SIG-M5 (cell line): ENCODE results near the gene RWDD2A.

Experiments
- DNase-seq: peaks from one replicate; lab custom pipeline; 2025; lab: John Stamatoyannopoulos, UW

Gene RWDD2A

GRCh38 chr6:83199173-83199862 is 6.2 kb downstream of the RWDD2A start:
- DNase-seq = no peak

- DNase-seq = no peak
Observed at GRCh38 chr6:83199863-83200225, 6.7 kb downstream of the RWDD2A start.

- no peak for DNase-seq
Observed at GRCh38 chr6:83202031-83202430, 8.9 kb downstream of the RWDD2A start.

GRCh38 chr6:83215131-83216047 is 22.2 kb downstream of the RWDD2A start:
- DNase-seq = no peak

- DNase-seq = no peak
Observed at GRCh38 chr6:83216806-83217205, 23.6 kb downstream of the RWDD2A start.

GRCh38 chr6:83218646-83219045 is 25.5 kb downstream of the RWDD2A start:
- DNase-seq = no peak

GRCh38 chr6:83220121-83220520 is 27.0 kb downstream of the RWDD2A start:
- DNase-seq = no peak

- no peak for DNase-seq
Observed at GRCh38 chr6:83221276-83221675, 28.1 kb downstream of the RWDD2A start.

GRCh38 chr6:83221889-83222479 is 28.8 kb downstream of the RWDD2A start:
- DNase-seq = no peak

GRCh38 chr6:83226517-83226916 is 33.4 kb downstream of the RWDD2A start:
- no peak for DNase-seq

GRCh38 chr6:83231146-83231545 is 38.0 kb downstream of the RWDD2A start:
- DNase-seq = no peak

GRCh38 chr6:83247471-83247870 is 54.3 kb downstream of the RWDD2A start:
- no peak for DNase-seq
